Heart right ventricle (tissue), 16 donors: ENCODE measurements around the gene ARHGAP6. TPM values are rescaled to one million over a fixed set of nuclear protein-coding genes. Genes with fewer than 3 reads are reported as not detected.
A peak's percentile ranks its signal among the peaks of the same experiment; 100 is the strongest.

ENCODE experiments used
- ATAC-seq, 8 donors: fragments of 200-7000 bp; cut with Tn5 transposase; one replicate each; pipeline ENCODE4 v1.9.1; 2020; ENCODE audit warnings: mild to moderate bottlenecking in 8 of 8, moderate library complexity in 8 of 8, moderate number of reproducible peaks in 1 of 8
- DNase-seq, 2 donors: peaks; one replicate each; pipeline ENCODE4 v3.0.0-alpha.2; 2020
- H3K27ac ChIP-seq, 10 donors: fragments of 200-600 bp; sonication (generic) in 2 of 10; one replicate each; pipeline versions ENCODE4 v1.5.0 to v1.8.0; 2020 to 2022; ENCODE audit warnings: mild to moderate bottlenecking in 3 of 10
- H3K27me3 ChIP-seq, 7 donors: fragments of 200-600 bp; one replicate each; pipeline ENCODE4 v1.8.0; 2021 to 2022; ENCODE audit warnings: mild to moderate bottlenecking in 2 of 7
- H3K36me3 ChIP-seq, 9 donors: fragments of 200-600 bp; sonication (generic) in 1 of 9; one replicate each; pipeline versions ENCODE4 v1.5.0 to v1.8.0; 2020 to 2022; ENCODE audit warnings: mild to moderate bottlenecking in 2 of 9
- H3K4me1 ChIP-seq, 9 donors: fragments of 200-600 bp; sonication (generic) in 1 of 9; one replicate each; pipeline versions ENCODE4 v1.5.0 to v1.8.0; 2020 to 2022; ENCODE audit warnings: mild to moderate bottlenecking in 4 of 9
- H3K4me3 ChIP-seq, 10 donors: fragments of 200-600 bp; sonication (generic) in 2 of 10; one replicate each; pipeline versions ENCODE4 v1.5.0 to v1.8.0; 2020 to 2022; ENCODE audit warnings: mild to moderate bottlenecking in 7 of 10, moderate library complexity in 2 of 10
- H3K9me3 ChIP-seq, 11 donors: fragments of 200-600 bp in 10 of 11; sonication (generic) in 2 of 11; one replicate each; pipeline versions ENCODE4 v1.5.0 to v1.8.0; 2013 to 2022; ENCODE audit warnings: mild to moderate bottlenecking in 2 of 11, control low read depth in 1 of 11, moderate library complexity in 1 of 11
- WGBS, 2 donors: extraction: QIAGEN DNeasy Blood & Tissue Kit; methylation state at CpG; one replicate each; pipeline ENCODE4 v1.1.7; 2013; ENCODE audit warnings: inconsistent platforms in 1 of 2; 5-methylcytosine and 5-hydroxymethylcytosine counted together
- intact Hi-C, 10 donors: fragments of 100-400 bp; cut with DNase I; formaldehyde crosslinking; loops; one replicate each; pipeline versions ENCODE4 v1.11.1 to v1.14.2; 2022
- polyA plus RNA-seq, 2 donors: library from polyadenylated mRNA; stranded (reverse); fragments of 200-250 nt; gene quantifications; one replicate each; pipeline ENCODE4 v1.2.3, GENCODE V29; 2013
- total RNA-seq, 10 donors: library from RNA; stranded (reverse); fragmentation: NEBNext Ultra II Directional in 3 of 10; extraction: Animal tissue kit (Norgen Biotek cat#: 25700) in 3 of 10; gene quantifications; one replicate each; pipeline versions ENCODE4 v1.2.1 to v1.2.4, GENCODE V29; 2021 to 2023
- TF ChIP-seq, protein P1 (sequence below), 9 donors: fragments of 200-600 bp; sonication (generic) in 2 of 9; IDR thresholded peaks; one replicate each; pipeline versions ENCODE4 v1.5.0 to v1.8.0; 2021 to 2022; ENCODE audit warnings: antibody characterized with exemption in 9 of 9, mild to moderate bottlenecking in 5 of 9, moderate library complexity in 1 of 9
- donor health status: Arrhythmogenic right ventricular cardiomyopathy.
- donor health status: ischemic (EF 13 %, LVEDD 7.1; RV severe dilation, severe dysfunction).
- donor health status: healthy with polysubstance abuse.
- donor health status: DM: no; HTN: yes; CAD: no.
- donor health status: DM: no; HTN: no; CAD: no.
- donor health status: ischemic (EF 25% LVEDD 6.9; RV normal size, moderate dysfunction).
- donor health status: ischemic (EF 25% LVEDD 5.7; RV mildly dilated, moderate dysfunction).
- donor health status: healthy.
- donor health status: DM: yes; HTN: yes; CAD: no.
- donor health status: Ischemic cardiomyopathy.
- donor health status: ischemic (EF 35%, LVEDD 5.7; RV mildly dilated, moderate dysfunction).
- donor health status: nonischemic (EF 11% LVEDD 7.7; RV severe dilation, severe dysfunction).
- donor health status: DM: yes; HTN: yes; CAD: no.
- donor health status: PGD.
- donor health status: ischemic (EF 29% LVEDD 5.4; RV normal size, mild dysfunction).
- donor health status: nonischemic (EF 23%, LVEDD 6.1; RV moderate dilation, normal function).

The ARHGAP6 gene
- total and polyA plus RNA-seq, 12 donors, result 1.6 to 6.0 (median 2.6) TPM

DNA sequence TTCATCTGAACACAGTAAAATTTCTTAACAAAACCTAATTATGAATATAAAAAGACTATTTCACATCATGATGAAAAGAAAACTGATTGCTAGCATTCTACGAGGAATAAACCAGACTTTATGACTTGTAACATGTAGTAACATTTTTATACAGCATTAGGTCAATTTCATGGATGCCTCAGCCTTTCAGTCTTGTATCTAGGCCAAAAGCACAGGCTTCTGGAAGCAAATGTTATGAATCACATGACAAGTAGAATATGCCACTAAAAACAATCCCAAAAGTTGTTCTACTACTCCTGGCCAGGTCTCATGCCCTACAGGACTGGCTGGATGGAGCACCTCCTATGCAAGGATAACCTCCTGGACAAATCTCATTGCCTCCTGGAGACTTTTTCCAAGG, 101.2 kb downstream of the ARHGAP6 start:
- intact Hi-C loops, result no loop called here
- no peak overlapping the region for H3K4me3 ChIP-seq
- no peaks in the 10 kb centered on the region for H3K9me3 ChIP-seq
- peaks cover 0 to 7% (median 0%) of the 10 kb centered on the region in 7 donors for H3K27me3 ChIP-seq
- TF ChIP-seq, protein P1, sequence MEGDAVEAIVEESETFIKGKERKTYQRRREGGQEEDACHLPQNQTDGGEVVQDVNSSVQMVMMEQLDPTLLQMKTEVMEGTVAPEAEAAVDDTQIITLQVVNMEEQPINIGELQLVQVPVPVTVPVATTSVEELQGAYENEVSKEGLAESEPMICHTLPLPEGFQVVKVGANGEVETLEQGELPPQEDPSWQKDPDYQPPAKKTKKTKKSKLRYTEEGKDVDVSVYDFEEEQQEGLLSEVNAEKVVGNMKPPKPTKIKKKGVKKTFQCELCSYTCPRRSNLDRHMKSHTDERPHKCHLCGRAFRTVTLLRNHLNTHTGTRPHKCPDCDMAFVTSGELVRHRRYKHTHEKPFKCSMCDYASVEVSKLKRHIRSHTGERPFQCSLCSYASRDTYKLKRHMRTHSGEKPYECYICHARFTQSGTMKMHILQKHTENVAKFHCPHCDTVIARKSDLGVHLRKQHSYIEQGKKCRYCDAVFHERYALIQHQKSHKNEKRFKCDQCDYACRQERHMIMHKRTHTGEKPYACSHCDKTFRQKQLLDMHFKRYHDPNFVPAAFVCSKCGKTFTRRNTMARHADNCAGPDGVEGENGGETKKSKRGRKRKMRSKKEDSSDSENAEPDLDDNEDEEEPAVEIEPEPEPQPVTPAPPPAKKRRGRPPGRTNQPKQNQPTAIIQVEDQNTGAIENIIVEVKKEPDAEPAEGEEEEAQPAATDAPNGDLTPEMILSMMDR (IDR thresholded peaks at IDR 0.05), result no peak
- ATAC-seq (no peak), DNase-seq (no peak)
- no peaks in the 10 kb centered on the region for H3K4me1 ChIP-seq
- H3K36me3 ChIP-seq, result no peaks in the 10 kb centered on the region
- WGBS, 2 donors, result 92 to 96% methylated on average over 1 of the region's 1 CpG
- H3K27ac ChIP-seq, result no peak overlapping the region

DNA sequence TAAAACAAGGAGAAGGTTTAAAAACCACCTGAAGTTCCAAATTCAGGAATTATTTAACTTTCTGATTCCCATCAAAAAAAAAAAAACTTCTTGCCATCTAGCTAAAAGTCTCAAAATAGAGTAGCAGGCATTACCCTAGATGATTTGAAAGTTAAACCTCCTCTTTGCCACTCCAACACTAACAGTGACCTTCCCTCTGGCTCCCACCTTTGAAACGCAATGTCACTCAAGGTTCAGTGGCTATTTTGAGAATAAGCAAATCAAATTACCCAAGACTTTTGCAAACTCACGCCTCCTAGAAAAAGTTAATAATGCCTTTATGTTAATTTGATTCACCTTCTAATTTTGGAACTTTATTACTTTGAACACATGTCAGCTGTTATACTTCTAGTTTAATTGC, 103.2 kb downstream of the ARHGAP6 start:
- Histone ChIP-seq H3K36me3 (no peaks in the 10 kb centered on the region), H3K27me3 (peaks cover 0 to 7% (median 0%) of the 10 kb centered on the region in 7 donors), H3K4me3 (no peak overlapping the region), H3K4me1 (no peaks in the 10 kb centered on the region), H3K9me3 (no peaks in the 10 kb centered on the region), H3K27ac (no peak overlapping the region)
- TF ChIP-seq, protein P1 (IDR thresholded peaks at IDR 0.05), result no peak
- ATAC-seq (no peak), DNase-seq (no peak)
- intact Hi-C loops, result no loop called here
- WGBS, 2 donors, result 55 to 71% methylated on average over 2 of the region's 2 CpGs

DNA sequence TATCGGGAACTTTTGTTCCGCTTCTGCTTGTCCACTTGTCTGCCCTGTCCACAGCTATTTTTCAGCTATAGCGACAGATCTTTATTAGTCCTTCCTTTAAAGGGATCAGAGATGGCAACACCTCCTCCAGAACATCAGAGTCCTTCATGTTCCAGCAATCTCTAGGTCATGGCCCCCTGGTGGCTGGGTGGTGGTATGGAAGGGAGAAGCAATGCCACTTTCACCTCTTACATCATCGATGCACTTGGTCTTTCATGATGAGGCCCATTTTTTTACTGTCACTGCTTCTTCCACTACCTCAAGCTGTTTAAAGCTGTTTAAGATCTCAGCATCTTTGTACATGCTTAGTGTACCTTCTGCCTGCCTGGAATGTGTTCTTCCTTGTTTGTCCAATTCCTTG, 106.7 kb downstream of the ARHGAP6 start:
- no peaks in the 10 kb centered on the region for H3K36me3 ChIP-seq
- no peaks in the 10 kb centered on the region for H3K9me3 ChIP-seq
- H3K27ac ChIP-seq, result no peak overlapping the region
- H3K4me1 ChIP-seq, result no peaks in the 10 kb centered on the region
- DNase-seq, result no peak
- WGBS, 2 donors, result 94 to 97% methylated on average over 4 of the region's 4 CpGs
- TF ChIP-seq, protein P1 (IDR thresholded peaks at IDR 0.05), result peak in 2 of 9 donors; percentile 8 to 48
- peaks cover 0 to 7% (median 0%) of the 10 kb centered on the region in 7 donors for H3K27me3 ChIP-seq
- intact Hi-C loops, result no loop called here
- H3K4me3 ChIP-seq, result no peak overlapping the region
- ATAC-seq, result no peak

GRCh38 chrX:11557120-11557519, 108.6 kb downstream of the ARHGAP6 start:
- no peak overlapping the region for H3K27ac ChIP-seq
- 34 to 44% methylated on average over 2 of the region's 2 CpGs for WGBS, 2 donors
- intact Hi-C loops, result no loop called here
- TF ChIP-seq, protein P1 (IDR thresholded peaks at IDR 0.05), result no peak
- H3K9me3 ChIP-seq, result no peaks in the 10 kb centered on the region
- no peaks in the 10 kb centered on the region for H3K36me3 ChIP-seq
- ATAC-seq, result no peak
- no peak for DNase-seq
- H3K4me1 ChIP-seq, result no peaks in the 10 kb centered on the region
- H3K4me3 ChIP-seq, result no peak overlapping the region
- H3K27me3 ChIP-seq, result peaks cover 0 to 12% (median 0%) of the 10 kb centered on the region in 7 donors
